NCI-H2107 treated with DMSO at 0.1 percent for 48 hours (cell line): ENCODE data around the gene CCDC192.

Experiments
- DNase-seq: peaks from one replicate; lab custom pipeline; 2025; ENCODE audit not compliant: unreplicated experiment; lab: John Stamatoyannopoulos, UW

Gene CCDC192

GRCh38 chr5:127944125-127944524 is 240.9 kb downstream of the CCDC192 start:
- DNase-seq = no peak

- DNase-seq = no peak
Observed at GRCh38 chr5:127947941-127948340, 244.8 kb downstream of the CCDC192 start.

- no peak for DNase-seq
Observed at GRCh38 chr5:127950707-127951391, 247.7 kb downstream of the CCDC192 start.

- no peak for DNase-seq
Observed at GRCh38 chr5:127951791-127952190, 248.6 kb downstream of the CCDC192 start.

GRCh38 chr5:127957183-127957582 is 254.0 kb downstream of the CCDC192 start:
- no peak for DNase-seq

- DNase-seq = no peak
Observed at GRCh38 chr5:127957701-127958239, 254.6 kb downstream of the CCDC192 start.

- peak; percentile 11 for DNase-seq
Observed at GRCh38 chr5:127958421-127959011, 255.3 kb downstream of the CCDC192 start.

- peak; percentile 43 for DNase-seq
Observed at GRCh38 chr5:127959152-127959764, 256.1 kb downstream of the CCDC192 start.

- DNase-seq = no peak
Observed at GRCh38 chr5:127960270-127960691, 257.1 kb downstream of the CCDC192 start.

- no peak for DNase-seq
Observed at GRCh38 chr5:127961006-127961762, 258.0 kb downstream of the CCDC192 start.

- no peak for DNase-seq
Observed at GRCh38 chr5:127961763-127962145, 258.6 kb downstream of the CCDC192 start.

- no peak for DNase-seq
Observed at GRCh38 chr5:127962491-127962890, 259.3 kb downstream of the CCDC192 start.

GRCh38 chr5:127963233-127963632 is 260.0 kb downstream of the CCDC192 start:
- DNase-seq = no peak

GRCh38 chr5:127963931-127964330 is 260.7 kb downstream of the CCDC192 start:
- no peak for DNase-seq

- DNase-seq = no peak
Observed at GRCh38 chr5:127967323-127967982, 264.3 kb downstream of the CCDC192 start.

GRCh38 chr5:127967983-127968592 is 264.9 kb downstream of the CCDC192 start:
- DNase-seq = no peak

- no peak for DNase-seq
Observed at GRCh38 chr5:127969002-127969401, 265.8 kb downstream of the CCDC192 start.

- DNase-seq = no peak
Observed at GRCh38 chr5:127969651-127970050, 266.5 kb downstream of the CCDC192 start.

- DNase-seq = no peak
Observed at GRCh38 chr5:127970081-127970480, 266.9 kb downstream of the CCDC192 start.

GRCh38 chr5:127970854-127971425 is 267.7 kb downstream of the CCDC192 start:
- DNase-seq = no peak
